HepG2 (cell line): ENCODE data around the gene SMYD5. TPM values are rescaled to one million over a fixed set of nuclear protein-coding genes. Genes with fewer than 3 reads are reported as not detected.

ENCODE experiments used
- BORCS8-MEF2B ChIP-seq: sonication (generic); formaldehyde crosslinking; IDR thresholded peaks from 2 replicates; pipeline ENCODE4 v1.8.0; 2022; ENCODE audit warnings: mild to moderate bottlenecking, missing genetic modification reagents
- CBX1 ChIP-seq: IDR thresholded peaks from one replicate; pipeline ENCODE4 v1.6.1; 2016; ENCODE audit warnings: antibody characterized with exemption, low read depth
- CCDC6 ChIP-seq: sonication (generic); formaldehyde crosslinking; IDR thresholded peaks from 2 replicates; pipeline ENCODE4 v1.8.1; 2022; ENCODE audit warnings: mild to moderate bottlenecking, missing genetic modification reagents, moderate library complexity
- HOXA9 ChIP-seq: sonication (generic); formaldehyde crosslinking; IDR thresholded peaks from 2 replicates; pipeline ENCODE4 v1.8.1; 2022; ENCODE audit warnings: missing genetic modification reagents, mild to moderate bottlenecking, moderate library complexity, borderline replicate concordance
- KMT2B ChIP-seq: IDR thresholded peaks from 2 replicates; pipeline ENCODE4 v1.6.1; 2016; ENCODE audit warnings: missing genetic modification reagents, missing compliant biosample characterization
- MBD4 ChIP-seq: IDR thresholded peaks from 2 replicates; pipeline ENCODE4 v1.6.1; 2012; ENCODE audit warnings: low read length, inconsistent platforms, borderline replicate concordance
- MED1 ChIP-seq: sonication (generic); formaldehyde crosslinking; IDR thresholded peaks from 2 replicates; pipeline ENCODE4 v1.4.0; 2020; ENCODE audit warnings: missing genetic modification reagents
- NFE2 ChIP-seq: sonication (generic); formaldehyde crosslinking; IDR thresholded peaks from 2 replicates; pipeline ENCODE4 v1.4.0; 2020; ENCODE audit warnings: missing genetic modification reagents
- PHF21A ChIP-seq: sonication (generic); formaldehyde crosslinking; IDR thresholded peaks from 2 replicates; pipeline ENCODE4 v1.5.0; 2020; ENCODE audit warnings: mild to moderate bottlenecking, missing genetic modification reagents
- STAT5B ChIP-seq: sonication (generic); formaldehyde crosslinking; IDR thresholded peaks from 2 replicates; pipeline ENCODE4 v1.4.0; 2020; ENCODE audit warnings: missing genetic modification reagents
- ZMYM2 ChIP-seq: sonication (generic); formaldehyde crosslinking; IDR thresholded peaks from 2 replicates; pipeline ENCODE4 v1.8.0; 2022; ENCODE audit warnings: mild to moderate bottlenecking, missing genetic modification reagents
- ZNF180 ChIP-seq: sonication (generic); formaldehyde crosslinking; IDR thresholded peaks from 2 replicates; pipeline ENCODE4 v1.4.0; 2020; ENCODE audit warnings: low read depth, missing genetic modification reagents, borderline replicate concordance
- ZNF30 ChIP-seq: sonication (generic); formaldehyde crosslinking; IDR thresholded peaks from 2 replicates; pipeline ENCODE4 v1.5.0; 2020; ENCODE audit warnings: mild to moderate bottlenecking, missing genetic modification reagents
- ZNF530 ChIP-seq: sonication (generic); formaldehyde crosslinking; IDR thresholded peaks from 2 replicates; pipeline ENCODE4 v1.5.0; 2020; ENCODE audit warnings: low read depth, mild to moderate bottlenecking, missing genetic modification reagents
- polyA plus RNA-seq, 8 experiments: library from polyadenylated mRNA; depleted of rRNA in 3 of 8; stranded (reverse) in 7 of 8; unstranded in 1 of 8; fragments of >200 nt; fragmentation: Illumina TruSeq in 4 of 8; extraction: Trizol in 4 of 8; gene quantifications; 2 replicates each; pipeline versions ENCODE4 v1.2.1 to v1.2.3, GENCODE V29; 2011 to 2016; ENCODE audit warnings: low read depth in 4 of 8, missing spikeins in 1 of 8, mixed read lengths in 1 of 8; ENCODE audit not compliant: insufficient read depth in 1 of 8
- total RNA-seq, 5 experiments: library from RNA; depleted of rRNA; stranded (reverse); fragments of >200 nt; fragmentation: Illumina TruSeq; extraction: Trizol; gene quantifications; 2 replicates each; pipeline ENCODE4 v1.2.3, GENCODE V29; 2016; ENCODE audit warnings: low read depth in 1 of 5
- TF ChIP-seq, protein P1 (sequence below): sonication (generic); formaldehyde crosslinking; IDR thresholded peaks from 2 replicates; pipeline ENCODE4 v1.4.0; 2020; ENCODE audit warnings: missing genetic modification reagents
- TF ChIP-seq, protein P2 (sequence below): sonication (generic); formaldehyde crosslinking; IDR thresholded peaks from 2 replicates; pipeline ENCODE4 v1.4.0; 2020; ENCODE audit warnings: missing genetic modification reagents
- TF ChIP-seq, protein P3 (sequence below): sonication (generic); formaldehyde crosslinking; IDR thresholded peaks from 2 replicates; pipeline ENCODE4 v1.4.0; 2020; ENCODE audit warnings: missing genetic modification reagents, mild to moderate bottlenecking, borderline replicate concordance
- TF ChIP-seq, protein P4 (sequence below), 2 experiments: sonication (generic) in 1 of 2; formaldehyde crosslinking in 1 of 2; IDR thresholded peaks; 2 replicates each; pipeline versions ENCODE4 v1.6.1 to v1.9.0; 2014 to 2022; ENCODE audit warnings: antibody characterized with exemption in 1 of 2, borderline replicate concordance in 1 of 2, inconsistent platforms in 1 of 2, low read depth in 1 of 2, missing genetic modification reagents in 1 of 2

SMYD5 gene
- total and polyA plus RNA-seq, 2 of the 13 experiments (the other 11 are each of a cell fraction or from before 2014, with no cell fraction given) = 55.8 to 70.4 TPM

DNA sequence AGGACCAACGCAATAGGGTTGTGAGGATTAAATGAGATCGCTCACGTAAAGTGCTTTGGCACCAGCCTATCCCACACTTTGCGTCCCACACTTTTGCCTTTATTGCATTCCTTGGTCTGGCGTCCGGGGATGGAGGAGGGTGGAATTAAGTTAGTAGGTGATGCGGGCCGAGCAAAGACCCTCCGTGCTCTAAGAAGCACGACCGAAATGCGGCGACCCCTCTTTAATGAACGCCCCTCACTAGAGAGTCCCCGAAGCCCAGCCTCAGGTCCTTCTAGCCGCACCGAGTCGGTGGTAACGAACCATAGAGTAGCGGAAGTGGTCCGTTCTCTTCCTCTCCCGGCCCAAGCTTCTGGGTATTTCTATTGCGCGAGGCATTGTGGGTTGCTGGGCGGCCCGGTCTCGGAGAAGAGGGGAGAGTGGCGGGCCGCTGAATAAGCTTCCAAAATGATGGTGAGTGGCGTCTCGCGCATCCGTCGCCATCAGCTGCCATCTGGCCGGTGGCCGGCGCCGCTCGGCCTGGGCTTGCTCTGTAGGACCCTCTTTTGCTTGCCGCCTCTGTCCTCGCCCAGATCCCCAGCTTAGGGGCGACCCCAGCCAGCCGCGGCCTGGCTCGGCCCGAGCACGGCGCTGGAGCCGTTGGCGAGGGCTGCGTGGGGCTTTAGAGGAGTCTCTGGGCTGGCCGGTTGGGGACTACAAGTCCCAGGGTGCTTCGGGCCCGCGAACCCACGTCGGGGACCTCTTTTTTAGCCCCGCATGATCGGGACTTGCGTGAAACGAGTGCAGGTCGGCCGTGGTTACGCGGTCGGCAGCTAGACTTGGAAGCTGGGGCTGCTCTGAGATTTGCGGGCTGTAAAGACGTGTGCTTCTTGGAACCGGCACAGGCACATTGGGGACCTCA, 20.1 kb downstream of the SMYD5 start, which contains the start of gene CCT7 (continued):
- TF ChIP-seq, protein P1, sequence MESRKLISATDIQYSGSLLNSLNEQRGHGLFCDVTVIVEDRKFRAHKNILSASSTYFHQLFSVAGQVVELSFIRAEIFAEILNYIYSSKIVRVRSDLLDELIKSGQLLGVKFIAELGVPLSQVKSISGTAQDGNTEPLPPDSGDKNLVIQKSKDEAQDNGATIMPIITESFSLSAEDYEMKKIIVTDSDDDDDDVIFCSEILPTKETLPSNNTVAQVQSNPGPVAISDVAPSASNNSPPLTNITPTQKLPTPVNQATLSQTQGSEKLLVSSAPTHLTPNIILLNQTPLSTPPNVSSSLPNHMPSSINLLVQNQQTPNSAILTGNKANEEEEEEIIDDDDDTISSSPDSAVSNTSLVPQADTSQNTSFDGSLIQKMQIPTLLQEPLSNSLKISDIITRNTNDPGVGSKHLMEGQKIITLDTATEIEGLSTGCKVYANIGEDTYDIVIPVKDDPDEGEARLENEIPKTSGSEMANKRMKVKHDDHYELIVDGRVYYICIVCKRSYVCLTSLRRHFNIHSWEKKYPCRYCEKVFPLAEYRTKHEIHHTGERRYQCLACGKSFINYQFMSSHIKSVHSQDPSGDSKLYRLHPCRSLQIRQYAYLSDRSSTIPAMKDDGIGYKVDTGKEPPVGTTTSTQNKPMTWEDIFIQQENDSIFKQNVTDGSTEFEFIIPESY (CRISPR knock-in tag) = no peak; the same call in 1 of the 2 replicates
- peak; percentile 91 for TF ChIP-seq BORCS8-MEF2B (CRISPR knock-in tag)
- TF ChIP-seq, protein P2, sequence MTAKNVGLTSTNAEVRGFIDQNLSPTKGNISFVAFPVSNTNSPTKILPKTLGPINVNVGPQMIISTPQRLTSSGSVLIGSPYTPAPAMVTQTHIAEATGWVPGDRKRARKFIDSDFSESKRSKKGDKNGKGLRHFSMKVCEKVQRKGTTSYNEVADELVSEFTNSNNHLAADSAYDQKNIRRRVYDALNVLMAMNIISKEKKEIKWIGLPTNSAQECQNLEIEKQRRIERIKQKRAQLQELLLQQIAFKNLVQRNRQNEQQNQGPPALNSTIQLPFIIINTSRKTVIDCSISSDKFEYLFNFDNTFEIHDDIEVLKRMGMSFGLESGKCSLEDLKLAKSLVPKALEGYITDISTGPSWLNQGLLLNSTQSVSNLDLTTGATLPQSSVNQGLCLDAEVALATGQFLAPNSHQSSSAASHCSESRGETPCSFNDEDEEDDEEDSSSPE = peak; percentile 75
- TF ChIP-seq STAT5B (CRISPR knock-in tag) = no peak; the same call in 1 of the 2 replicates
- TF ChIP-seq NFE2 (CRISPR knock-in tag) = no peak
- TF ChIP-seq ZNF30 (CRISPR knock-in tag) = no peak
- no peak for TF ChIP-seq ZNF530 (CRISPR knock-in tag)
- TF ChIP-seq, protein P3, sequence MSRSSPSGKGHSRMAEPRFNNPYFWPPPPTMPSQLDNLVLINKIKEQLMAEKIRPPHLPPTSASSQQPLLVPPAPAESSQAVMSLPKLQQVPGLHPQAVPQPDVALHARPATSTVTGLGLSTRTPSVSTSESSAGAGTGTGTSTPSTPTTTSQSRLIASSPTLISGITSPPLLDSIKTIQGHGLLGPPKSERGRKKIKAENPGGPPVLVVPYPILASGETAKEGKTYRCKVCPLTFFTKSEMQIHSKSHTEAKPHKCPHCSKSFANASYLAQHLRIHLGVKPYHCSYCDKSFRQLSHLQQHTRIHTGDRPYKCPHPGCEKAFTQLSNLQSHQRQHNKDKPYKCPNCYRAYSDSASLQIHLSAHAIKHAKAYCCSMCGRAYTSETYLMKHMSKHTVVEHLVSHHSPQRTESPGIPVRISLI (CRISPR knock-in tag) = peak; percentile 64; the same call in 1 of the 2 replicates
- peak; percentile 59; the same call in 1 of the 2 replicates for TF ChIP-seq HOXA9
- peak; percentile 12; the same call in 1 of the 2 replicates for TF ChIP-seq ZMYM2 (CRISPR knock-in tag)
- TF ChIP-seq KMT2B (CRISPR knock-in tag) = peak; percentile 92
- TF ChIP-seq, protein P4, sequence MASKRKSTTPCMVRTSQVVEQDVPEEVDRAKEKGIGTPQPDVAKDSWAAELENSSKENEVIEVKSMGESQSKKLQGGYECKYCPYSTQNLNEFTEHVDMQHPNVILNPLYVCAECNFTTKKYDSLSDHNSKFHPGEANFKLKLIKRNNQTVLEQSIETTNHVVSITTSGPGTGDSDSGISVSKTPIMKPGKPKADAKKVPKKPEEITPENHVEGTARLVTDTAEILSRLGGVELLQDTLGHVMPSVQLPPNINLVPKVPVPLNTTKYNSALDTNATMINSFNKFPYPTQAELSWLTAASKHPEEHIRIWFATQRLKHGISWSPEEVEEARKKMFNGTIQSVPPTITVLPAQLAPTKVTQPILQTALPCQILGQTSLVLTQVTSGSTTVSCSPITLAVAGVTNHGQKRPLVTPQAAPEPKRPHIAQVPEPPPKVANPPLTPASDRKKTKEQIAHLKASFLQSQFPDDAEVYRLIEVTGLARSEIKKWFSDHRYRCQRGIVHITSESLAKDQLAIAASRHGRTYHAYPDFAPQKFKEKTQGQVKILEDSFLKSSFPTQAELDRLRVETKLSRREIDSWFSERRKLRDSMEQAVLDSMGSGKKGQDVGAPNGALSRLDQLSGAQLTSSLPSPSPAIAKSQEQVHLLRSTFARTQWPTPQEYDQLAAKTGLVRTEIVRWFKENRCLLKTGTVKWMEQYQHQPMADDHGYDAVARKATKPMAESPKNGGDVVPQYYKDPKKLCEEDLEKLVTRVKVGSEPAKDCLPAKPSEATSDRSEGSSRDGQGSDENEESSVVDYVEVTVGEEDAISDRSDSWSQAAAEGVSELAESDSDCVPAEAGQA (IDR thresholded peaks at IDR 0.05; ENCODE audit: low read depth) = peak; percentile 74
- TF ChIP-seq, protein P4 (CRISPR knock-in tag; IDR thresholded peaks at IDR 0.05; ENCODE audit: borderline replicate concordance) = 0 out of 2 replicates have a peak, but pooled peaks have one; percentile 82
- TF ChIP-seq MED1 (CRISPR knock-in tag) = peak; percentile 84
- peak; percentile 29 for TF ChIP-seq CBX1
- no peak for TF ChIP-seq MBD4
- TF ChIP-seq PHF21A = peak; percentile 91; the same call in 1 of the 2 replicates
- peak; percentile 53; the same call in 1 of the 2 replicates for TF ChIP-seq ZNF180 (CRISPR knock-in tag)
- TF ChIP-seq CCDC6 (CRISPR knock-in tag) = peak; percentile 80; the same call in 1 of the 2 replicates
